Measurements from ENCODE around the gene RALY. TPM values are rescaled to one million over a fixed set of nuclear protein-coding genes. Genes with fewer than 3 reads are reported as not detected.
"Not testable (repeated sequence)": the region's sequence is repeated elsewhere in the genome, so short reads cannot be mapped to it uniquely, and the experiment has no call there.

The RALY gene
- total RNA-seq, 1 donor from 2014 or later: 62.3 TPM

- no peak for DNase-seq (ENCODE audit: low read depth in 2 of 2)
These were observed 110.3 kb downstream of the RALY start for GRCh38 chr20:34104059-34104458.

GRCh38 chr20:34105978-34106675 is 112.4 kb downstream of the RALY start:
- DNase-seq (ENCODE audit: low read depth in 2 of 2): no peak

- DNase-seq (ENCODE audit: low read depth in 2 of 2): no peak
These were observed 115.0 kb downstream of the RALY start for GRCh38 chr20:34108616-34109174.

- DNase-seq (ENCODE audit: low read depth in 2 of 2): no peak
These were observed 115.7 kb downstream of the RALY start for GRCh38 chr20:34109442-34109841.

- no peak for DNase-seq (ENCODE audit: low read depth in 2 of 2)
These were observed 116.5 kb downstream of the RALY start for GRCh38 chr20:34110025-34110744.

GRCh38 chr20:34110745-34111641 is 117.3 kb downstream of the RALY start:
- peak; percentile 9 to 57 for DNase-seq (ENCODE audit: low read depth in 2 of 2)

- DNase-seq (ENCODE audit: low read depth in 2 of 2): peak; percentile 98 to 99
These were observed 118.2 kb downstream of the RALY start, which contains the start of gene EIF2S2 for GRCh38 chr20:34111702-34112599. Gene EIF2S2 (minus strand): TSS chr20:34112243. CDS start chr20:34112110, 133 bp downstream.

GRCh38 chr20:34112600-34113101 is 118.9 kb downstream of the RALY start:
- peak in 1 of 2 donors; percentile 59 for DNase-seq (ENCODE audit: low read depth in 2 of 2)

- DNase-seq (ENCODE audit: low read depth in 2 of 2): no peak
These were observed 121.1 kb downstream of the RALY start for GRCh38 chr20:34114809-34115208.

GRCh38 chr20:34115232-34115631 is 121.5 kb downstream of the RALY start:
- DNase-seq (ENCODE audit: low read depth in 2 of 2): no peak

GRCh38 chr20:34120213-34120612 is 126.5 kb downstream of the RALY start:
- no peak for DNase-seq (ENCODE audit: low read depth in 2 of 2)

GRCh38 chr20:34122274-34122980 is 128.7 kb downstream of the RALY start:
- DNase-seq (ENCODE audit: low read depth in 2 of 2): no peak

GRCh38 chr20:34123309-34123708 is 129.6 kb downstream of the RALY start:
- DNase-seq (ENCODE audit: low read depth in 2 of 2): no peak

- no peak for DNase-seq (ENCODE audit: low read depth in 2 of 2)
These were observed 130.9 kb downstream of the RALY start for GRCh38 chr20:34124469-34125249.

- DNase-seq (ENCODE audit: low read depth in 2 of 2): no peak
These were observed 134.1 kb downstream of the RALY start for GRCh38 chr20:34127792-34128191.

- DNase-seq (ENCODE audit: low read depth in 2 of 2): peak; percentile 63 to 76
These were observed 135.9 kb downstream of the RALY start for GRCh38 chr20:34129518-34130162.

GRCh38 chr20:34131491-34131890 is 137.8 kb downstream of the RALY start:
- DNase-seq (ENCODE audit: low read depth in 2 of 2): no peak

GRCh38 chr20:34132491-34132890 is 138.8 kb downstream of the RALY start:
- not testable (repeated sequence) for DNase-seq (ENCODE audit: low read depth in 2 of 2)

Measured in dermis microvascular lymphatic vessel endothelial cell (primary cell).